Measurements from ENCODE around the gene GINS2.

GINS2 gene

GRCh38 chr16:85689950-85690320 is 1.2 kb upstream of the GINS2 start:
- no peak for DNase-seq (ENCODE audit: low read depth in 3 of 3)

DNA sequence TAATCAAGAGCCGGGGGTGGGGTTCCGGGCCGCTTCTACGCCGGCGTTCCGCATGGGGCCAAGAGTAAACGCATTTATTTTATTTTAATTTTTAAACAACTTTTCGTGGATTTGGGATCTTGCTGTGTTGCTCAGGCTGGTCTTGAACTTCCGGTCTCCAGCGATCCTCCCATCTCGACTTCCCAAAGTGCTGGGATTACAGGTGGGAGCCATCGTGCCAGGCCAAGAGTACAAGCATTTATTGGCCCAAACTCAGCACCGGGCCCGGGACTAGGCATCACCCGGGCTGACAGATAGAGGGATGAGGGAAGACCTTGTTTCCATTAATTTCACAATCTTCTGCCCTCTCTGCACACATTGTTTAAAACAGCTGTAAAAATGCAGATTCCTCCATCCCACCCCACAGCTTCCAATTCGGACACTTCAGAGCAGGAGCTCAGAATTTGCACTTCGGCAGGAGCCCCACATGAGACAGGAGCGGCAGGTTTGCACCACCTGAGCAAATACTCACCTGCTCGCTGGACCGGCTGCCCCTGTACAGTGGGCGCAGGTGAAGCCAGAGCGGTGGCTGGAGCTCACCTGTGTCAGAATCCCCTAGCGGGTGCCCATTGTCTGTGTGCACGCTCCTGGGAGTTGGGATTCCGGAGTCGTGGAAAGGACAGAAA is 663 bp upstream of the GINS2 start:
- no peak for DNase-seq (ENCODE audit: low read depth in 3 of 3)

- no peak for DNase-seq (ENCODE audit: low read depth in 3 of 3)
Measured at GRCh38 chr16:85687651-85688471, 893 bp downstream of the GINS2 start.

DNA sequence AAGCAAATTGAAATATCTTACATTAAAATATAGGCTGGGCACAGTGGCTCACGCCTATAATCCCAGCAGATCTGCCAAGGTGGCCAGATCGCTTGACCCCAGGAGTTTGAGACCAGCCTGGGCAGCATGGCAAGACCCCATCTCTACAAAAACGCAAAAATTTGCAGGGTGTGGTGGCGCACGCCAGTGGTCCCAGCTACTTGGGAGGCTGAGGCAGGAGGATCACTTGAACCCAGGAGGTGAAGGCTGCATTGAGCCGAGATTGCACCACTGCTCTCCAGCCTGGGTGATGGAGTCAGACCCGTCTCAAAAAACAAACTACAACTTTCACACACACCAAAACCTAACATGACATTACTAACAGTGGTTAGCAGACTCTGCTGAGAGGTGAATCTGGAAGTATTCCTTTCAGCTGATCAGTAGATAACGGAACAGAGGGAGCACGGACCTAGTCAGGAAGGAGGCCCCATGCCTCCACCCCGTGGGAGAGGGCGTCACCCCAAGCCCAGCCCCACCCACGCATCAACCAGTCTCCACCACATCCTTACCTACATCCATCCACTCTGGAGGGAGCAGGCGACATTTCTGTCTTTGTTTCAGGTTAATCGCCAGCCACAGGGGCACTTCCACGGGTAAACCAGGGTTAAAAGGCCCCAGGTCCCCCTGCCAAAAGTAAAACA is 1.7 kb downstream of the GINS2 start:
- no peak for DNase-seq (ENCODE audit: low read depth in 3 of 3)

DNA sequence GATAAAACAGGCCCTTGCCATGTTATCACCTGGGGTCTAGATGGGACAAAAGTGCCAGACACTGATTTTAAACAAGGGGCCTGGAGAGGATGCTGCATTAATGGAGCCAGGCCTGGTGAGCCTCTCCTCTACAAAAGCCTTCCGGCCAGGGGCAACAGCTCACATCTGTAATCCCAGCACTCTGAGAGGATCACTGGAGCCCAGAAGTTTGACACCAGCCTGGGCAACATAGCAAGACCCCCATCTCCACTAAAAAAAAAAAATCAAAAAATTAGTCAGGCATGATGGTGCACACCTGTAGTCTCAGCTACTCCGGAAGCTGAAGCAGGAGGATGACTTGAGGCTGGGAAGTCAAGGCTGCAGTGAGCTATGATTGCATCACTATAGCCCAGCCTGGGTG is 3.5 kb downstream of the GINS2 start:
- no peak for DNase-seq (ENCODE audit: low read depth in 3 of 3)

GRCh38 chr16:85683363-85683762 is 5.4 kb downstream of the GINS2 start:
- DNase-seq (ENCODE audit: low read depth in 3 of 3) = no peak

GRCh38 chr16:85682516-85682915 is 6.2 kb downstream of the GINS2 start:
- DNase-seq (ENCODE audit: low read depth in 3 of 3) = no peak

- no peak for DNase-seq (ENCODE audit: low read depth in 3 of 3)
Measured at GRCh38 chr16:85681255-85681654, 7.5 kb downstream of the GINS2 start.

DNA sequence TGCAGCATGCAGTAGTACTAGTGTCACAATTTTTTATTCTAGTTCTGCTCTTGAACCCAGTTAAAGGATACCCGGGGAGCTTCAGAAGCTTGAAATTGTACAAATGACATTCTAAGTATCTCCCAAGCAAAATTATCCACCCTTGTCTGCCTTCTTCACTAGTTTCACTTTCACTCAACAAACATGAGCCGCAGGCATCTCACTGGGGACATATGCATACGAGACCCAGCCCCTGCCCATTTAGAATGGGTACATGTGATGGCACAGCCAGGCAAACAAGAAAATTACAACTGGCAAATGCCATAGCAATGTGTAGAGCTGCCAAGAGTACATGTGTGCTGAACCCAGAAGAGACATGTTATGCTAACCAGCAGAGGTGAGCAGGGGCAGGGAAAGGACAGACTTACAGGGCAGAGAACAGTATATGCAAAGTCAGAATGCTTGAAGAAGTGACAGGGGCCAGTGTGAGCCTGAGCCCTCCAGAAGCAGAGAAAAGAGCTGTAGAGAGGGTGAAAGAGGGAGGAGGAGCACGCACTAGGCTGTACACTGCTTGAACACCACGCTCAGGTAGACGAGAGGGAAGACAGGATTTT is 8.3 kb downstream of the GINS2 start:
- no peak for DNase-seq (ENCODE audit: low read depth in 3 of 3)

DNA sequence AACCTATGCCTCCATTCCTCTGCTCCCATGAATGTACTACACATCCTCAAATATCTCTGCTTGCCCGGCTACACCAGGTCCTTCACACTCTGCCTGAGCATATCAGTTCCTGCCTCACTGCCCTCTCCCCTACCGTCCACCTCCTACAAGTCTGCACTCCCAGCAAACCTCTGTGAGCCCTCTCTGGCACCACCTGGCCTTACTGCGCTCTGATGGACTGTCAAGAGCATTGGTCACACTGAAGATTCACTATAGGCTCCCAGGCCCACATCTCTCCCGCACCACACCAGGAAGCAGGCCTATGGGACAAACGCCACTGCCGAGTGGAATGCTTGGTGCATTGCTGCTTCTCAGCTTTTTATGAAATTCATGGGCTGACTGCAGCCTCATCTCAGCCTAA is 8.9 kb downstream of the GINS2 start:
- no peak for DNase-seq (ENCODE audit: low read depth in 3 of 3)

GRCh38 chr16:85678821-85679220 is 9.9 kb downstream of the GINS2 start:
- DNase-seq (ENCODE audit: low read depth in 3 of 3) = no peak

DNA sequence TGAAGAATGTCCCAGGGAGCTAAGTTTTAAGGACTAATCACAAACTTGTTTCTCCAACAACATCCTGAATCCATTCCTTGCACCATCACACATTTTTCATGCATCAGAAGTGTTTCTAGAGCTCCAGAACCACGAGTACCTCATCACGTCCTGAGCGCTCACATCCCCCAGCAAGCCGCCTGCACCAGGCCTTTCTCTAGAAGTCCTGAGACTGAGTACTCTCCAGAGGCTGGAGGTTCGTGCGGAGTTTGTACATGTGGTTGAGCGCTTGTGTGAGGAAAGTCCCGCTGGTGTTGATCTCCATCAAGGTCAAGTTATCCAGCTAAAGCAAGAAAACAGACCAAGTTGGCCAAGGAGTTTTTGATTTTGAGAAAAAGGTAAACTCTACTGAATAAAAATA is 10.7 kb downstream of the GINS2 start:
- no peak for DNase-seq (ENCODE audit: low read depth in 3 of 3)

DNA sequence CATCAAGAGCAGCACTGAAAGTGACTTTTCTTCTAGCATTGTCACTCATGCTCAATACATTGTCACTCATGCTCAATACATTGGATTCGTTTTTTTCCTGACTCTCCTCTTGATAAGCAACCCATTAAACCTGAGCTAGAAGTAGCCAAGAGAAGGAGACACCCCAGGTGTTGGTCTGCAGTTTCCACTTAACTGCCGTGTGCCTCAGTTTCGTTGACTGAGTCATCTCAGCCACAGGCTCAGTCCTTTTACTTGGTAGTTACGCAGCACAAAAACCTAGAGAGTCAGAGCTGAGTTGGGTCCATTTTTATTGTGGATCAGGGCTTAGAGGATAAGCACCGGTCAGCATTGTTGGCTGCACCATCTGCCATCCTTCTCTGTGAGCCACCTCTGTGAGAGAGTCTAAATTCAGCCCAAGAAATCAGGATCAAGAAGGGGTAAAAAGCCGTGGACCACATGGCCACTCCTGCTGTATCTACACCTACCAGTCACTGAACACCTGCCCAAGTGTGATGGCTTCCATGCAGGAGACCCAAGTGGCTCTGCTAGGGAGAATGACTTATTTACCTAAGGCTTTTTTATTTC is 11.3 kb downstream of the GINS2 start:
- DNase-seq (ENCODE audit: low read depth in 3 of 3) = no peak

GRCh38 chr16:85676466-85676865 is 12.3 kb downstream of the GINS2 start:
- DNase-seq (ENCODE audit: low read depth in 3 of 3) = no peak

DNA sequence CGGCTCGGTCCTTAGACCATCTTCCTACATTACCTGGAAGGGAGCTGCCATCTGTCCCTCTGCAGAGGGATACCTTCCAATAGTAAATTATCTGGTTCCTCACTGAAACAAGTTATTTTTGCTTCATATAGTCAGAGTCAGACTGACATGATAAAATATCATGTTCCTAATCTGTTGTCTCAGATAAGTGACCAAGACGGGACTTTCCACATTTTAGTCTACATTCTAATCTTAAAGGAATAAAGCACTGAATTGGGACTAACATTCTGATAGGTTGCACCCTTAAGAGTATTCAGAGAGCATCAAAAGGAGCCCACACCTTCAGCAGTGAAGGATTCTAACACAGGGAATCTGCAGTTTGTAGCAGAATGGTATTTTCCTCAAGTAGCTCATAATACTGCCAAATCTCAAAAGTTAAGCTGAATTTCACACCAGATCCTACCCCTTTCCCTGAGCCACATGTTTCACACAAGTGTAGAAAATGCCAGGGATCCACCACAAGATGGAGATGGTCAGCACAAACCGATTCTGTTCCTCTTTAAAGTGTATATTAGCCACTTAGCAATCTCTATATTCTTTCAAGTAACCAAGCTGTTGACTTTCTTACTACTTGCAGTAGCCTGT is 13.4 kb downstream of the GINS2 start:
- no peak for DNase-seq (ENCODE audit: low read depth in 3 of 3)

- no peak for DNase-seq (ENCODE audit: low read depth in 3 of 3)
Measured at GRCh38 chr16:85674828-85675227, 13.9 kb downstream of the GINS2 start.

DNA sequence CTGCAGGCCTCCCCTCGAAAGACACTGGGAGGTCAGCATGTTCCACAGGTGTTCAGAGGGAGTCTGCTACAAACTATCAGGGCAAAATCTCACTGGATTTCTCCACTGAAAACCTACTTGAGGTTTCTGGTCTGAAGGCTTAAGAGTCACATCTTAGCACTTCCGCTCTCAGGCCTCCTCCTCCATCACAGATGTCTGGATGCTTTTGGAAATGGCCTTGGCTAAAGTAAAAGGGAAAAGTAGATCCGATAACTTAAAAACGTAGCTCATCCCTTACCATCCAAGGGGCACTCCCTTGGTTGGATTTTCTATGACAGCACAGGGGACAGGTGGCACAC is 14.4 kb downstream of the GINS2 start:
- no peak for DNase-seq (ENCODE audit: low read depth in 3 of 3)

GRCh38 chr16:85673529-85674417 is 15.0 kb downstream of the GINS2 start:
- no peak for DNase-seq (ENCODE audit: low read depth in 3 of 3)

DNA sequence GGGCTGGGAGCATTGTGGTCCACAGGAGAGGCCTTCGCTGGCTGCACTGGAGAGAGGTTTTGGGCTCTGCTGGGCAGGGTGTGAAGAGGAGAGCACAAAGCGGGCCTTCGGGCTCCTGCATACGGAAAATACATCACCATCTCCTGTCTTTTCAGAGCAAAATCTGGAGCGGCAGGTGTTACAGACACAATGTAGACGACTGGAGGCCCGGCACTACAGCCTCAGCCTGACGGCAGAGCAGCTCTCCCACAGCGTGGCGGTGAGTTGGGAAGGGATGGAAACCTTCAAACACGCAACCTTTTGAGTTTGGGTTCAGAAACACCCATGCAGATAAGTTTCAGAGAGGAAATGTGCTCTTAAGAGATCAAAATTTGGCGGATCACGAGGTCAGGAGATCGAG is 17.9 kb downstream of the GINS2 start:
- DNase-seq (ENCODE audit: low read depth in 3 of 3) = no peak

- no peak for DNase-seq (ENCODE audit: low read depth in 3 of 3)
Measured at GRCh38 chr16:85668676-85669424, 19.9 kb downstream of the GINS2 start.
